Measurements from ENCODE around the gene MNX1. TPM values are rescaled to one million over a fixed set of nuclear protein-coding genes. Genes with fewer than 3 reads are reported as not detected.

MNX1 gene
- total and polyA plus RNA-seq, 2 donors: 0.07 to 0.09 TPM

GRCh38 chr7:156988343-156989185 is 21.9 kb downstream of the MNX1 start:
- Histone ChIP-seq H3K9me3 (ENCODE audit: control insufficient read depth in 2 of 2, insufficient read depth in 1 of 2, low read length in 1 of 2) (no peaks in the 10 kb centered on the region), H3K36me3 (ENCODE audit: control insufficient read depth in 2 of 2, insufficient read depth in 2 of 2, low read length in 1 of 2) (no peaks in the 10 kb centered on the region), H3K27ac (ENCODE audit: low read depth in 1 of 2, low read length in 1 of 2) (no peak overlapping the region), H3K27me3 (ENCODE audit: control insufficient read depth in 2 of 2, insufficient read depth in 1 of 2, low read length in 1 of 2) (peaks cover 3 to 37% of the 10 kb centered on the region in 2 donors), H3K4me3 (ENCODE audit: low read length in 2 of 2) (no peak overlapping the region), H3K4me1 (ENCODE audit: control insufficient read depth in 2 of 2, insufficient read depth in 2 of 2, low read length in 2 of 2) (no peaks in the 10 kb centered on the region)
- no peak for DNase-seq (ENCODE audit: low read depth in 6 of 9, low spot score in 9 of 9)
- 90% methylated on average over 27 of the region's 27 CpGs for WGBS

- 94% methylated on average over 8 of the region's 8 CpGs for WGBS
- Histone ChIP-seq H3K36me3 (ENCODE audit: control insufficient read depth in 2 of 2, insufficient read depth in 2 of 2, low read length in 1 of 2) (no peaks in the 10 kb centered on the region), H3K4me3 (ENCODE audit: low read length in 2 of 2) (no peak overlapping the region), H3K27me3 (ENCODE audit: control insufficient read depth in 2 of 2, insufficient read depth in 1 of 2, low read length in 1 of 2) (peaks cover 0 to 19% of the 10 kb centered on the region in 2 donors), H3K4me1 (ENCODE audit: control insufficient read depth in 2 of 2, insufficient read depth in 2 of 2, low read length in 2 of 2) (no peaks in the 10 kb centered on the region), H3K9me3 (ENCODE audit: control insufficient read depth in 2 of 2, insufficient read depth in 1 of 2, low read length in 1 of 2) (no peaks in the 10 kb centered on the region), H3K27ac (ENCODE audit: low read depth in 1 of 2, low read length in 1 of 2) (no peak overlapping the region)
- DNase-seq (ENCODE audit: low read depth in 6 of 9, low spot score in 9 of 9): no peak
Measured at GRCh38 chr7:156986378-156986777, 24.1 kb downstream of the MNX1 start.

- Histone ChIP-seq H3K4me3 (ENCODE audit: low read length in 2 of 2) (no peak overlapping the region), H3K27ac (ENCODE audit: low read depth in 1 of 2, low read length in 1 of 2) (no peak overlapping the region), H3K36me3 (ENCODE audit: control insufficient read depth in 2 of 2, insufficient read depth in 2 of 2, low read length in 1 of 2) (no peaks in the 10 kb centered on the region), H3K9me3 (ENCODE audit: control insufficient read depth in 2 of 2, insufficient read depth in 1 of 2, low read length in 1 of 2) (no peaks in the 10 kb centered on the region), H3K27me3 (ENCODE audit: control insufficient read depth in 2 of 2, insufficient read depth in 1 of 2, low read length in 1 of 2) (peaks cover 0 to 12% of the 10 kb centered on the region in 2 donors), H3K4me1 (ENCODE audit: control insufficient read depth in 2 of 2, insufficient read depth in 2 of 2, low read length in 2 of 2) (no peaks in the 10 kb centered on the region)
- 93% methylated on average over 29 of the region's 29 CpGs for WGBS
- no peak for DNase-seq (ENCODE audit: low read depth in 6 of 9, low spot score in 9 of 9)
Measured at GRCh38 chr7:156985101-156985992, 25.1 kb downstream of the MNX1 start.

- no peak for DNase-seq (ENCODE audit: low read depth in 6 of 9, low spot score in 9 of 9)
Measured at GRCh38 chr7:156984174-156984891, 26.1 kb downstream of the MNX1 start.

DNA sequence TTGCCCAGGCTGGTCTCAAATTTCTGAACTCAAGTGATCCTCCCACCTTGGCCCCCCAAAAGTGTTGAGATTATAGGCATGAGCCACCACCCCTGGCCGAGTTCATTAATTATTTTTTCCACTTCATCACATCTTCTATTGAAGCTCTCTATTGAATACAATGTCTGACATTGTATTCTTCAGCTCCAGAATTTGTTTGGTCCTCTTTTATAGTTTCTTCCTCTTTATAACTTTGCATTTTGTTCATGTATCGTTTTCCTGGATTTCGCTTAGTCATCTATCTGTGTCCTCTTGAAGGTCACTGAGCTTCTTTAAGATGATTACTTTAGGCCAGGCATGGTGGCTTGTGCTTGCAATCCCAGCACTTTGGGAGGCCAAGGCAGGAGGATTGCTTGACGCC is 30.8 kb downstream of the MNX1 start:
- peaks cover 1 to 8% of the 10 kb centered on the region in 2 donors for H3K9me3 ChIP-seq (ENCODE audit: control insufficient read depth in 2 of 2, insufficient read depth in 1 of 2, low read length in 1 of 2)
- DNase-seq (ENCODE audit: low read depth in 6 of 9, low spot score in 9 of 9): no peak
- no peaks in the 10 kb centered on the region for H3K36me3 ChIP-seq (ENCODE audit: control insufficient read depth in 2 of 2, insufficient read depth in 2 of 2, low read length in 1 of 2)
- no peak overlapping the region for H3K4me3 ChIP-seq (ENCODE audit: low read length in 2 of 2)
- H3K27ac ChIP-seq (ENCODE audit: low read depth in 1 of 2, low read length in 1 of 2): no peak overlapping the region
- WGBS: 97% methylated on average over 4 of the region's 4 CpGs
- no peaks in the 10 kb centered on the region for H3K27me3 ChIP-seq (ENCODE audit: control insufficient read depth in 2 of 2, insufficient read depth in 1 of 2, low read length in 1 of 2)
- H3K4me1 ChIP-seq (ENCODE audit: control insufficient read depth in 2 of 2, insufficient read depth in 2 of 2, low read length in 2 of 2): no peaks in the 10 kb centered on the region

More at GRCh38 chr7:156984174-156984891, 26.1 kb downstream of the MNX1 start:
- peaks cover 1 to 7% of the 10 kb centered on the region in 2 donors for H3K9me3 ChIP-seq (ENCODE audit: control insufficient read depth in 2 of 2, insufficient read depth in 1 of 2, low read length in 1 of 2)
- no peak overlapping the region for H3K4me3 ChIP-seq (ENCODE audit: low read length in 2 of 2)
- 88% methylated on average over 14 of the region's 14 CpGs for whole genome bisulfite sequencing
- no peaks in the 10 kb centered on the region for H3K36me3 ChIP-seq (ENCODE audit: control insufficient read depth in 2 of 2, insufficient read depth in 2 of 2, low read length in 1 of 2)
- H3K4me1 ChIP-seq (ENCODE audit: control insufficient read depth in 2 of 2, insufficient read depth in 2 of 2, low read length in 2 of 2): no peaks in the 10 kb centered on the region
- H3K27me3 ChIP-seq (ENCODE audit: control insufficient read depth in 2 of 2, insufficient read depth in 1 of 2, low read length in 1 of 2): peaks cover 0 to 5% of the 10 kb centered on the region in 2 donors
- no peak overlapping the region for H3K27ac ChIP-seq (ENCODE audit: low read depth in 1 of 2, low read length in 1 of 2)

DNA sequence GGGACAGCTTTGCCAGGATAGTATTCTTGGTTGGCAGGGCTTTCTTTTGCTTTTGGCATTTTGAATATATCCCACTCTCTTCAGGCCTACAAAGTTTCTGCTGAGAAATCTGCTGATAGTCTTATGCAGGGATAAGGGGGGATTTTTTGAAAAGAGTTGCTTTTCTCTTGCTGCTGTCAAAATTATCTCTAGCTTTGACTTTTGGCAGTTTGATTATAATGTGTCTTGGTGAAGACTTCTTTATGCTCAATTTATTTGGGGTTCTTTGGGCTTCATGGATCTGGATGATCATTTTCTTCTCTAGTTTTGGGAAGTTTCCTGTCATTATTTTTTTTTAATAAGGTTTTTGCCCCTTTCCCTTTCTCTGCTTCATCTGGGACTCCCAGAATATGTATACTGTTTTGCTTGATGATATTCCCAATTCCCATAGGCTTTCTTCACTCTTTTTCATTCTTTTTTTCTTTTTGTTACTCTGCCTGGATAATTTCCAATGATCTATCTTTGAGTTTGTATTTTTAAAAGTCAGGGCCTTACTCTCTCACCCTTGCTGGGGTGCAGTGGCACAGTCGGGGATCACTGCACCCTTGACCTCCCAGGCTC is 31.4 kb downstream of the MNX1 start:
- Histone ChIP-seq H3K9me3 (ENCODE audit: control insufficient read depth in 2 of 2, insufficient read depth in 1 of 2, low read length in 1 of 2) (peaks cover 1 to 8% of the 10 kb centered on the region in 2 donors), H3K27me3 (ENCODE audit: control insufficient read depth in 2 of 2, insufficient read depth in 1 of 2, low read length in 1 of 2) (no peaks in the 10 kb centered on the region), H3K27ac (ENCODE audit: low read depth in 1 of 2, low read length in 1 of 2) (no peak overlapping the region), H3K4me3 (ENCODE audit: low read length in 2 of 2) (no peak overlapping the region), H3K36me3 (ENCODE audit: control insufficient read depth in 2 of 2, insufficient read depth in 2 of 2, low read length in 1 of 2) (no peaks in the 10 kb centered on the region), H3K4me1 (ENCODE audit: control insufficient read depth in 2 of 2, insufficient read depth in 2 of 2, low read length in 2 of 2) (no peaks in the 10 kb centered on the region)
- no peak for DNase-seq (ENCODE audit: low read depth in 6 of 9, low spot score in 9 of 9)
- WGBS: 98% methylated on average over 1 of the region's 1 CpG

GRCh38 chr7:156975620-156976019 is 34.8 kb downstream of the MNX1 start:
- no peak overlapping the region for H3K4me3 ChIP-seq (ENCODE audit: low read length in 2 of 2)
- DNase-seq (ENCODE audit: low read depth in 6 of 9, low spot score in 9 of 9): no peak

DNA sequence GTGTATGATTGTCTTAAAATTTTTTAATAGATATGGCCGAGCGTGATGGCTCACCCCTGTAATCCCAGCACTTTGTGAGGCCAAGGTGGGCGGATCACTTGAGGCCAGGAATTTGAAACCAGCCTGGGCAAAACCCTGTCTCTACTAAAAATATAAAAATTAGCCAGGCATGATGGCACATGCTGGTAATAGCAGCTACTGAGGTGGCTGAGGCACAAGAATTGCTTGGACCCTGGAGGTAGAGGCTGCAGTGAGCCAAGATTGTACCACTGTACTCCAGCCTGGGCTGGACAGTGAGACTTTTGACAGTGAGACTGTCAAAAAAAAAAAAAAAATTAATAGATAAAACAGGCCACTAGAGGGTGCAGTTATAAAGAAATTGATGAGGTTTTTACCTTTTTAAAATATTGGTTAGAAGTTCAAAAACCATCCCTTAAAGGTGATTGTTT is 40.5 kb downstream of the MNX1 start:
- no peak overlapping the region for H3K27ac ChIP-seq (ENCODE audit: low read depth in 1 of 2, low read length in 1 of 2)
- peaks cover 44 to 50% of the 10 kb centered on the region in 2 donors for H3K36me3 ChIP-seq (ENCODE audit: control insufficient read depth in 2 of 2, insufficient read depth in 2 of 2, low read length in 1 of 2)

More at GRCh38 chr7:156975620-156976019, 34.8 kb downstream of the MNX1 start:
- over 99% methylated on average over 5 of the region's 5 CpGs for WGBS
- H3K36me3 ChIP-seq (ENCODE audit: control insufficient read depth in 2 of 2, insufficient read depth in 2 of 2, low read length in 1 of 2): peaks cover 12 to 15% of the 10 kb centered on the region in 2 donors
- no peak overlapping the region for H3K27ac ChIP-seq (ENCODE audit: low read depth in 1 of 2, low read length in 1 of 2)
- no peaks in the 10 kb centered on the region for H3K4me1 ChIP-seq (ENCODE audit: control insufficient read depth in 2 of 2, insufficient read depth in 2 of 2, low read length in 2 of 2)
- H3K27me3 ChIP-seq (ENCODE audit: control insufficient read depth in 2 of 2, insufficient read depth in 1 of 2, low read length in 1 of 2): no peaks in the 10 kb centered on the region
- H3K9me3 ChIP-seq (ENCODE audit: control insufficient read depth in 2 of 2, insufficient read depth in 1 of 2, low read length in 1 of 2): peaks cover 1 to 8% of the 10 kb centered on the region in 2 donors

More for the DNA sequence above, 40.5 kb downstream of the MNX1 start:
- WGBS: 93% methylated on average over 3 of the region's 3 CpGs
- no peak for DNase-seq (ENCODE audit: low read depth in 6 of 9, low spot score in 9 of 9)
- Histone ChIP-seq H3K9me3 (ENCODE audit: control insufficient read depth in 2 of 2, insufficient read depth in 1 of 2, low read length in 1 of 2) (no peaks in the 10 kb centered on the region), H3K4me1 (ENCODE audit: control insufficient read depth in 2 of 2, insufficient read depth in 2 of 2, low read length in 2 of 2) (no peaks in the 10 kb centered on the region), H3K27me3 (ENCODE audit: control insufficient read depth in 2 of 2, insufficient read depth in 1 of 2, low read length in 1 of 2) (no peaks in the 10 kb centered on the region), H3K4me3 (ENCODE audit: low read length in 2 of 2) (no peak overlapping the region)

All from thymus (tissue), 11 donors.